Endothelial cell of umbilical vein (primary cell): ENCODE results near the gene DYNC1LI2. TPM values are rescaled to one million over a fixed set of nuclear protein-coding genes. Genes with fewer than 3 reads are reported as not detected.

ENCODE experiments used
- BruUV-seq: library from RNA; stranded (reverse); fragments of 400-500 nt; replicated peaks from 2 replicates; lab custom pipeline; 2021; lab: Mats Ljungman, UMichigan
- CTCF ChIA-PET: fragments of 300-600, 350-600 bp; sonication (Branson Sonifier 250); formaldehyde crosslinking; loops from one replicate; lab custom pipeline; 2021; ENCODE audit warnings: antibody characterized with exemption, inconsistent platforms; lab: Charles Lee
- POLR2A ChIA-PET: fragments of 300-600, 350-600 bp; sonication (Branson Sonifier 250); formaldehyde crosslinking; loops from one replicate; lab custom pipeline; 2021; ENCODE audit warnings: antibody characterized with exemption, inconsistent platforms; lab: Charles Lee
- DNase-seq: peaks from one replicate; pipeline ENCODE4 v3.0.0-alpha.2; 2011; ENCODE audit warnings: low read depth, low spot score
- FAIRE-seq: peaks from 2 replicates; lab custom pipeline; 2011; peaks lifted over from hg19 to GRCh38; lab: Jason Lieb, UNC
- H2AFZ ChIP-seq: 2 replicates; pipeline ENCODE4 v1.6.0; 2012; ENCODE audit warnings: low read depth, low read length, control low read depth, inconsistent platforms
- H3K27ac ChIP-seq: 2 replicates; pipeline ENCODE4 v1.5.1; 2011; ENCODE audit warnings: low read depth, mild to moderate bottlenecking, control low read depth, low read length, moderate library complexity; ENCODE audit not compliant: insufficient read depth
- H3K27me3 ChIP-seq, 2 experiments: 2 replicates each; pipeline versions ENCODE4 v1.6.0 to v1.6.1; 2011; ENCODE audit warnings: low read length in 2 of 2, mixed read lengths in 1 of 2; ENCODE audit not compliant: control insufficient read depth in 2 of 2, insufficient read depth in 2 of 2
- H3K36me3 ChIP-seq, 2 experiments: 2 replicates in 1 of 2; 3 replicates in 1 of 2; pipeline ENCODE4 v1.5.1; 2011; ENCODE audit warnings: low read length in 2 of 2, mild to moderate bottlenecking in 1 of 2, moderate library complexity in 1 of 2; ENCODE audit not compliant: control insufficient read depth in 2 of 2, insufficient read depth in 2 of 2; ENCODE audit errors: extremely low read depth in 1 of 2
- H3K4me1 ChIP-seq: 3 replicates; pipeline ENCODE4 v1.5.1; 2011; ENCODE audit warnings: mild to moderate bottlenecking, low read length; ENCODE audit not compliant: control insufficient read depth, insufficient read depth; ENCODE audit errors: extremely low read depth
- H3K4me2 ChIP-seq: 2 replicates; pipeline ENCODE4 v1.6.1; 2011; ENCODE audit warnings: low read length, control low read depth, mixed read lengths; ENCODE audit not compliant: insufficient read depth
- H3K4me3 ChIP-seq, 3 experiments: fragments of 200-600 bp in 1 of 3; sonication (generic), shearing (Covaris generic) in 1 of 3; replicated peaks in 1 of 3; 2 replicates each; pipeline ENCODE4 v1.5.1; 2011 to 2016; ENCODE audit warnings: control low read depth in 3 of 3, low read length in 3 of 3, mild to moderate bottlenecking in 2 of 3, inconsistent platforms in 1 of 3, low read depth in 1 of 3, moderate library complexity in 1 of 3; ENCODE audit not compliant: insufficient read depth in 1 of 3
- H3K79me2 ChIP-seq: 2 replicates; pipeline ENCODE4 v1.6.0; 2012; ENCODE audit warnings: low read length, inconsistent platforms; ENCODE audit not compliant: control insufficient read depth, insufficient read depth
- H3K9ac ChIP-seq: replicated peaks from 2 replicates; pipeline ENCODE3; 2011; ENCODE audit warnings: low read length, control low read depth; ENCODE audit not compliant: insufficient read depth; ENCODE audit errors: extremely low read depth
- H3K9me1 ChIP-seq: replicated peaks from 3 replicates; pipeline ENCODE4 v1.6.0; 2011; ENCODE audit warnings: mild to moderate bottlenecking, low read length; ENCODE audit not compliant: control insufficient read depth, insufficient read depth; ENCODE audit errors: extremely low read depth
- H3K9me3 ChIP-seq: replicated peaks from 2 replicates; pipeline ENCODE4 v1.5.1; 2012; ENCODE audit warnings: low read length, inconsistent platforms; ENCODE audit not compliant: control insufficient read depth, insufficient read depth
- H4K20me1 ChIP-seq: replicated peaks from 2 replicates; pipeline ENCODE3; 2011; ENCODE audit warnings: mild to moderate bottlenecking, low read length; ENCODE audit not compliant: control insufficient read depth, insufficient read depth; ENCODE audit errors: extremely low read depth
- EZH2 ChIP-seq: IDR thresholded peaks from 2 replicates; pipeline ENCODE4 v1.6.1; 2012; ENCODE audit warnings: borderline replicate concordance, low read depth, mild to moderate bottlenecking, moderate library complexity, low read length, inconsistent platforms; ENCODE audit not compliant: severe bottlenecking
- FOS ChIP-seq: IDR thresholded peaks from 2 replicates; pipeline ENCODE4 v1.6.1; 2011; ENCODE audit warnings: mild to moderate bottlenecking, low read length, moderate library complexity, borderline replicate concordance; ENCODE audit not compliant: insufficient read depth
- GATA2 ChIP-seq: IDR thresholded peaks from 2 replicates; pipeline ENCODE4 v1.7.0; 2011; ENCODE audit warnings: low read depth, mild to moderate bottlenecking, moderate library complexity, mixed read lengths, low read length; ENCODE audit not compliant: insufficient read length, insufficient read depth
- JUN ChIP-seq: IDR thresholded peaks from 2 replicates; pipeline ENCODE4 v1.6.1; 2011; ENCODE audit warnings: borderline replicate concordance, low read depth; ENCODE audit not compliant: insufficient read length, insufficient read depth
- MYC ChIP-seq: IDR thresholded peaks from one replicate; pipeline ENCODE4 v1.6.1; 2011; ENCODE audit warnings: mild to moderate bottlenecking, low read depth, low read length
- POLR2A ChIP-seq: IDR thresholded peaks from 2 replicates; pipeline ENCODE4 v1.6.1; 2012; ENCODE audit warnings: low read depth, mild to moderate bottlenecking, control low read depth, low read length
- POLR2AphosphoS5 ChIP-seq: IDR thresholded peaks from 2 replicates; pipeline ENCODE4 v1.6.1; 2012; ENCODE audit warnings: low read depth, mild to moderate bottlenecking, control low read depth, low read length, moderate library complexity; ENCODE audit not compliant: insufficient read depth
- dilution Hi-C: fragments of 300-500 bp; cut with MboI; formaldehyde crosslinking; loops from one replicate; pipeline ENCODE4 v1.15.0; 2019; ENCODE audit warnings: low sequenced_read_pairs; ENCODE audit not compliant: extremely low pct_ligation_motif_present
- intact Hi-C: fragments of 100-400 bp; cut with micrococcal nuclease; formaldehyde crosslinking; loops from one replicate; pipeline ENCODE4 v1.10.0; 2022
- polyA plus RNA-seq, 4 experiments: library from polyadenylated mRNA; depleted of rRNA in 3 of 4; stranded (reverse) in 3 of 4; unstranded in 1 of 4; fragments of >200 nt; gene quantifications; 2 replicates each; pipeline versions ENCODE4 v1.2.1 to v1.2.3, GENCODE V29; 2011 to 2012; ENCODE audit warnings: missing spikeins in 1 of 4
- total RNA-seq: library from RNA; stranded (reverse); gene quantifications from 2 replicates; pipeline ENCODE4 v1.2.3, GENCODE V29; 2021
- TF ChIP-seq, protein P1 (sequence below), 2 donors: IDR thresholded peaks; 1 replicate in 1 of 2; 2 replicates in 1 of 2; pipeline ENCODE4 v1.5.1; 2011; ENCODE audit warnings: low read length in 2 of 2, mild to moderate bottlenecking in 2 of 2, moderate library complexity in 2 of 2, control low read depth in 1 of 2, inconsistent platforms in 1 of 2, low read depth in 1 of 2; ENCODE audit not compliant: insufficient read depth in 1 of 2; ENCODE audit errors: extremely low read depth in 1 of 2
- TF ChIP-seq, protein P2 (sequence below): IDR thresholded peaks from 2 replicates; pipeline ENCODE4 v1.6.1; 2011; ENCODE audit not compliant: insufficient read depth, insufficient read length

The DYNC1LI2 gene
- total and polyA plus RNA-seq, 2 donors (not counting 3 experiments of a cell fraction or from before 2014, with no cell fraction given): 110 to 159 TPM

DNA sequence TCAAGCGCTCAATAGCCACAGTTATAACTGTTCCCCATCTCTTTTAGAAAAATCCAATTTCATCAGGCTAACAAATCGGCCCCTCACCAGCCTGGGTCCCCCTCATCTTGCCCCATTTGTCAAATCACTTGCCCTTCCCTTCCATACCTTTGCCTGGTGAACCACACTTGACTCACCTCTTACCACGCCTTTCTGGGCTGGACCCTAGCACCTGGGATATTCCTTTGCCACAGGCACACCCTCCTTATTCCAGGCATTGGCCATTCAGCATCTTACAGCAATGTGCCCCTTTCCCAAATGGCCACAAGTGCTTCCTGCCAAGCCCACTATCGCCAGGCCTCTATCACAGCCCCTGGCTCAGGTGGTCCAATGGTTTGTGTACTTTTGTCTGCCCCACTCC, 69.7 kb downstream of the DYNC1LI2 start:
- Histone ChIP-seq H3K27me3 (no peaks in the 10 kb centered on the region), H2AFZ (no peak overlapping the region), H3K4me3 (no peak overlapping the region), H3K36me3 (no peaks in the 10 kb centered on the region), H4K20me1 (no peaks in the 10 kb centered on the region), H3K9ac (no peak overlapping the region), H3K9me3 (no peaks in the 10 kb centered on the region), H3K4me2 (no peak overlapping the region), H3K79me2 (no peaks in the 10 kb centered on the region), H3K4me1 (no peaks in the 10 kb centered on the region), H3K9me1 (no peaks in the 10 kb centered on the region), H3K27ac (no peak overlapping the region)
- dilution Hi-C loops (no loop called here), intact Hi-C loops (no loop called here)
- CTCF ChIA-PET: no interaction called here
- POLR2A ChIA-PET: no interaction called here
- TF ChIP-seq MYC (no peak), POLR2A (no peak), EZH2 (no peak), JUN (no peak), FOS (no peak), GATA2 (no peak), POLR2AphosphoS5 (no peak)
- TF ChIP-seq, protein P1, sequence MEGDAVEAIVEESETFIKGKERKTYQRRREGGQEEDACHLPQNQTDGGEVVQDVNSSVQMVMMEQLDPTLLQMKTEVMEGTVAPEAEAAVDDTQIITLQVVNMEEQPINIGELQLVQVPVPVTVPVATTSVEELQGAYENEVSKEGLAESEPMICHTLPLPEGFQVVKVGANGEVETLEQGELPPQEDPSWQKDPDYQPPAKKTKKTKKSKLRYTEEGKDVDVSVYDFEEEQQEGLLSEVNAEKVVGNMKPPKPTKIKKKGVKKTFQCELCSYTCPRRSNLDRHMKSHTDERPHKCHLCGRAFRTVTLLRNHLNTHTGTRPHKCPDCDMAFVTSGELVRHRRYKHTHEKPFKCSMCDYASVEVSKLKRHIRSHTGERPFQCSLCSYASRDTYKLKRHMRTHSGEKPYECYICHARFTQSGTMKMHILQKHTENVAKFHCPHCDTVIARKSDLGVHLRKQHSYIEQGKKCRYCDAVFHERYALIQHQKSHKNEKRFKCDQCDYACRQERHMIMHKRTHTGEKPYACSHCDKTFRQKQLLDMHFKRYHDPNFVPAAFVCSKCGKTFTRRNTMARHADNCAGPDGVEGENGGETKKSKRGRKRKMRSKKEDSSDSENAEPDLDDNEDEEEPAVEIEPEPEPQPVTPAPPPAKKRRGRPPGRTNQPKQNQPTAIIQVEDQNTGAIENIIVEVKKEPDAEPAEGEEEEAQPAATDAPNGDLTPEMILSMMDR (IDR thresholded peaks at IDR 0.05; ENCODE audit: extremely low read depth in 1 of 2, insufficient read depth in 1 of 2, low read depth in 1 of 2, low read length in 2 of 2): no peak
- TF ChIP-seq, protein P2, sequence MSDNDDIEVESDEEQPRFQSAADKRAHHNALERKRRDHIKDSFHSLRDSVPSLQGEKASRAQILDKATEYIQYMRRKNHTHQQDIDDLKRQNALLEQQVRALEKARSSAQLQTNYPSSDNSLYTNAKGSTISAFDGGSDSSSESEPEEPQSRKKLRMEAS: no peak
- FAIRE-seq: no peak
- BruUV-seq: no TSS peak
- no peak for DNase-seq
